Measurements from ENCODE around the gene MUS81. TPM values are rescaled to one million over a fixed set of nuclear protein-coding genes. Genes with fewer than 3 reads are reported as not detected.

MUS81 gene
- total RNA-seq, 1 experiment from 2014 or later, result 45.9 TPM

GRCh38 chr11:65833297-65834030 is 26.8 kb upstream of the MUS81 start, which contains the start of gene SNX32 (continued):
- TF ChIP-seq ZBTB43 (CRISPR knock-in tag; IDR thresholded peaks at IDR 0.05) (no peak; the same call in 1 of the 2 replicates), ERG (CRISPR knock-in tag; IDR thresholded peaks at IDR 0.05) (no peak), IRF1 (CRISPR knock-in tag; IDR thresholded peaks at IDR 0.05) (peak; percentile 84), RORB (CRISPR knock-in tag; IDR thresholded peaks at IDR 0.05) (no peak), NFATC4 (CRISPR knock-in tag; IDR thresholded peaks at IDR 0.05) (no peak), CREM (CRISPR knock-in tag; IDR thresholded peaks at IDR 0.05) (peak; percentile 76; the same call in 1 of the 2 replicates), CBFB (CRISPR knock-in tag; IDR thresholded peaks at IDR 0.05; ENCODE audit: low read depth) (0 out of 2 replicates have a peak, but pooled peaks have one; percentile 52), ZNF281 (CRISPR knock-in tag; IDR thresholded peaks at IDR 0.05) (peak; percentile 81; the same call in 1 of the 2 replicates), ZNF138 (CRISPR knock-in tag; conservative IDR thresholded peaks at IDR 0.05) (peak; percentile 55; the same call in 1 of the 2 replicates), MYBL2 (CRISPR knock-in tag; IDR thresholded peaks at IDR 0.05) (peak; percentile 71; the same call in 1 of the 2 replicates), MAX (CRISPR knock-in tag; IDR thresholded peaks at IDR 0.05) (peak; percentile 99), ZSCAN18 (CRISPR knock-in tag; IDR thresholded peaks at IDR 0.05) (no peak), USF1 (CRISPR knock-in tag; IDR thresholded peaks at IDR 0.05) (peak; percentile 93), CREB1 (CRISPR knock-in tag; IDR thresholded peaks at IDR 0.05) (no peak), SMAD3 (CRISPR knock-in tag; IDR thresholded peaks at IDR 0.05; ENCODE audit: borderline replicate concordance) (peak; percentile 89), OVOL2 (CRISPR knock-in tag; IDR thresholded peaks at IDR 0.05; ENCODE audit: borderline replicate concordance) (no peak), FOXP1 (CRISPR knock-in tag; IDR thresholded peaks at IDR 0.05; ENCODE audit: borderline replicate concordance) (peak; percentile 93; the same call in 1 of the 2 replicates), ZNF121 (CRISPR knock-in tag; IDR thresholded peaks at IDR 0.05) (no peak), ESRRA (CRISPR knock-in tag; IDR thresholded peaks at IDR 0.05; ENCODE audit: borderline replicate concordance) (0 out of 2 replicates have a peak, but pooled peaks have one; percentile 34), NR3C1 (CRISPR knock-in tag; conservative IDR thresholded peaks at IDR 0.05; ENCODE audit: low read depth) (0 out of 2 replicates have a peak, but pooled peaks have one; percentile 87), ZNF317 (CRISPR knock-in tag; IDR thresholded peaks at IDR 0.05; ENCODE audit: borderline replicate concordance, low read depth) (no peak), KAT7 (CRISPR knock-in tag; IDR thresholded peaks at IDR 0.05; ENCODE audit: borderline replicate concordance) (no peak), ZBTB21 (CRISPR knock-in tag; IDR thresholded peaks at IDR 0.05; ENCODE audit: borderline replicate concordance) (peak; percentile 72)

Measured in WTC11 (cell line).